ENCODE results near the gene TTLL5. TPM values are rescaled to one million over a fixed set of nuclear protein-coding genes. Genes with fewer than 3 reads are reported as not detected.

The TTLL5 gene
- total RNA-seq, 1 experiment from 2014 or later = 34.7 TPM

GRCh38 chr14:75773046-75773445 lies 112.0 kb downstream of the TTLL5 start:
- ChIA-PET POLR2A (ENCODE audit: unreplicated experiment) (no interaction called here), CTCF (no interaction called here)
- peaks cover 16% of the 10 kb centered on the region for H3K4me1 ChIP-seq (ENCODE audit: insufficient read depth, low read length)
- TF ChIP-seq EZH2 (IDR thresholded peaks at IDR 0.05; ENCODE audit: low read length, unreplicated experiment) (no peak), CTCF (conservative IDR thresholded peaks at IDR 0.05; ENCODE audit: low read depth, low read length) (no peak), EZH2phosphoT487 (IDR thresholded peaks at IDR 0.05; ENCODE audit: borderline replicate concordance, low read length) (no peak)
- no peaks in the 10 kb centered on the region for H3K9me2 ChIP-seq (replicated peaks; ENCODE audit: low read length)
- peaks cover 18% of the 10 kb centered on the region for H3K36me3 ChIP-seq (ENCODE audit: low read depth, low read length)
- H4K20me1 ChIP-seq (ENCODE audit: low read length) = no peaks in the 10 kb centered on the region
- no peak overlapping the region for H3K4me2 ChIP-seq (ENCODE audit: low read length)
- no peak overlapping the region for H2AFZ ChIP-seq (ENCODE audit: low read length)
- no peak for DNase-seq
- H3K79me2 ChIP-seq (ENCODE audit: low read length) = no peaks in the 10 kb centered on the region
- H3K27me3 ChIP-seq (ENCODE audit: low read length) = no peaks in the 10 kb centered on the region
- H3K27ac ChIP-seq (ENCODE audit: low read length) = no peak overlapping the region
- intact Hi-C loops (cut with micrococcal nuclease) = no loop called here
- H3F3A ChIP-seq (ENCODE audit: low read length, unreplicated experiment) = no peaks in the 10 kb centered on the region
- no peak overlapping the region for H3K9ac ChIP-seq (ENCODE audit: low read length)
- no TSS peak for BruUV-seq (replicated peaks)
- H3K4me3 ChIP-seq (ENCODE audit: low read length) = no peak overlapping the region
- ATAC-seq = no peak
- no peaks in the 10 kb centered on the region for H3K9me3 ChIP-seq (ENCODE audit: low read length)

GRCh38 chr14:75781096-75781495 lies 120.0 kb downstream of the TTLL5 start:
- CTCF ChIA-PET = no interaction called here

More at GRCh38 chr14:75781096-75781495, 120.0 kb downstream of the TTLL5 start:
- Histone ChIP-seq H3K27ac (ENCODE audit: low read length) (no peak overlapping the region), H3F3A (ENCODE audit: low read length, unreplicated experiment) (no peaks in the 10 kb centered on the region), H3K9me2 (replicated peaks; ENCODE audit: low read length) (no peaks in the 10 kb centered on the region), H3K27me3 (ENCODE audit: low read length) (no peaks in the 10 kb centered on the region), H3K9me3 (ENCODE audit: low read length) (no peaks in the 10 kb centered on the region), H3K9ac (ENCODE audit: low read length) (no peak overlapping the region), H3K36me3 (ENCODE audit: low read depth, low read length) (peaks cover 27% of the 10 kb centered on the region; the same call in 1 of the 2 replicates), H3K4me2 (ENCODE audit: low read length) (no peak overlapping the region), H3K4me1 (ENCODE audit: insufficient read depth, low read length) (no peaks in the 10 kb centered on the region), H4K20me1 (ENCODE audit: low read length) (no peaks in the 10 kb centered on the region), H3K79me2 (ENCODE audit: low read length) (no peaks in the 10 kb centered on the region), H3K4me3 (ENCODE audit: low read length) (no peak overlapping the region), H2AFZ (ENCODE audit: low read length) (no peak overlapping the region)
- no peak for ATAC-seq
- POLR2A ChIA-PET (ENCODE audit: unreplicated experiment) = no interaction called here
- no peak for DNase-seq
- TF ChIP-seq CTCF (conservative IDR thresholded peaks at IDR 0.05; ENCODE audit: low read depth, low read length) = no peak
- no peak for TF ChIP-seq EZH2 (IDR thresholded peaks at IDR 0.05; ENCODE audit: low read length, unreplicated experiment)
- TF ChIP-seq EZH2phosphoT487 (IDR thresholded peaks at IDR 0.05; ENCODE audit: borderline replicate concordance, low read length) = no peak
- intact Hi-C loops (cut with micrococcal nuclease) = no loop called here
- no TSS peak for BruUV-seq (replicated peaks)

Measured in PC-3 (cell line).